Stromal cell of bone marrow (primary cell): ENCODE measurements around the gene ACR.
"Not testable (repeated sequence)": the region's sequence is repeated elsewhere in the genome, so short reads cannot be mapped to it uniquely, and the experiment has no call there.

Experiments
- DNase-seq: peaks from one replicate; pipeline ENCODE4 v3.0.0-alpha.2; 2012; ENCODE audit warnings: low read depth

Gene ACR

GRCh38 chr22:50732681-50733080 is 5.3 kb upstream of the ACR start:
- no peak for DNase-seq

DNA sequence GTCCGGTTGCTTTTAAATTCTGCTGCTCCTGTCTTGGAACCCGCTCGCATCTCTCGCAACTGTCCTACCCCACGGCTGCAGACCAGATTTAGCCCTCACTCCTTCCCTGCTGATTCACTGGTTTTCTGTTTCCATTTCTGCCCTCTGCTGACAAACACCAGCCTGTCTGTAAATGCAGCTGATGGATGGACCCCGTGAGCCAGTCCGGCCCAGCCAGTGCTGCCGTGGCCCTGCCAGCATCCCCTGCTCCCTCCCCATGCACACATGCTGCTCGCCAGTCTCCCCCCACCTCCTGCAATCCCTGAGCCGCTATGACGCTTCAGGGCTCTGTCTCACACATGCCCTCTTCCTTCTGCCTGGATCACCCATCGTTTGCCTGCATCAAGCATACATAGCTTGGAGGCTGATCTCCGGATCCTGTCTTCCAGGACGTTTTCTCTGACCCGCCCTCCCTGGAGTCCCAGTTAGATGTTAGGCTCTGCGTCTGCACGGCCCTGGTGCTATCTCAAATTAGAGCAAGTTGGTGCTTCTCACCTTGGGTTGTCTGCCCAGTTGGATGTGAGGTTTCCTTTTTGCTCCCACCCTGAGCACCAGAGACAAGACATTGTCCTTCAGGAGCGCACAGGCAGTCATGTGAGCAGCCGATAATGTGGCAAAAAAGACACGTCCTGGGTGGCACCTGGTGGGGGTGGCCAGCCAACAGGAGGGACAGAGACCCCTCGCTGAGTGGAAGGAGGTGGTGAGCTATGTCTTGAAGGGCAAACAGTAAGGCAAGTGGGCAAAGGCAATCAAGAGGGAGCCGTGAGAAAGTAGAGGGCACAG is 4.3 kb upstream of the ACR start:
- DNase-seq = peak; percentile 32

GRCh38 chr22:50734343-50734771 is 3.6 kb upstream of the ACR start:
- DNase-seq = no peak

GRCh38 chr22:50734986-50735738 is 2.8 kb upstream of the ACR start:
- no peak for DNase-seq

DNA sequence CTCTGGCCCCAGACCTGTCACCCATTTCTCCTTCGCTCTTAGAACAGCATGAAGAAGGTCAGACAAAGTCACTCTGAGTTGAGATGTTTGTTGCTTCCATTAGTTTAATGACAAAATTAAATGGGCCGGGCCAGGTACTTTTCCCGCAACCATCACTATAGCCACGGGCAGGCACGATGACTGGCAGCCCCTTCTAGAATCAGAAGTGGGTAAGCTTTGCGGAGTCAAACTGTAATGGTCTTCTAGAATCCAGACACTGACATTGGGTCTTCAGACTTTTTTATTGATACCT is 2.3 kb upstream of the ACR start:
- DNase-seq = no peak

GRCh38 chr22:50738649-50739227 is 734 bp downstream of the ACR start:
- no peak for DNase-seq

DNA sequence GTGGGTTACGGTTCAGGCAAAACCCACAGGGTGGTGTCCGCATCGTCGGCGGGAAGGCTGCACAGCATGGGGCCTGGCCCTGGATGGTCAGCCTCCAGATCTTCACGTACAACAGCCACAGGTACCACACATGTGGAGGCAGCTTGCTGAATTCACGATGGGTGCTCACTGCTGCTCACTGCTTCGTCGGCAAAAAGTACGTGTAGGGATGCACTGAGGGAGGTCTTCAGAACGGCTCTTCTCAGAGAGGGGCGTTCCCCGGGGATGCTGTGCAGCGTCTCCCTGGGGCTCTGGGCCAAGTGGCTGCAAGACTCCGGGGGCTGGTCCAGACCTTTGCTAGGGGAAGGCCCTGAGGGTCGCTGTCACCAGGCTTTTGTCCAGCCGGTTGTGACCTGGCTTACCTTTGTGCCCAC is 1.3 kb downstream of the ACR start:
- no peak for DNase-seq

DNA sequence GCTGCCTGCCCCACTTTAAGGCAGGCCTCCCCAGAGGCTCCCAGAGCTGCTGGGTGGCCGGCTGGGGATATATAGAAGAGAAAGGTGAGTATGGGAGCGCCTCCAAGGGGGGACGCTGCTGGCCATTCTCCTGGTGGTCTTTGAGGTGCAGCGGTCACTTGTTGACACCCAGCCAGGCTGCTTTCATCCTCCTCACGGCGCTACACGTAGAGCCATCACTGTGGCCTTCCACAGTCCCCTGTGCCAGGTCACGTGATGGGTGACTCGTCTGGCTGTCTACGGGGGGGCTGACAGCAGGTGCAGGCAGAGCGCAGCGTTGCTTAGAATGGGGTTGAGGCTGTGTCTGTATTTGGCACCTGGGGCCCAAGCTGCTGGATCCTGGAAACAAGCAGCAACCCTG is 1.9 kb downstream of the ACR start:
- DNase-seq = no peak

GRCh38 chr22:50740714-50741113 is 2.7 kb downstream of the ACR start:
- DNase-seq = not testable (repeated sequence)

DNA sequence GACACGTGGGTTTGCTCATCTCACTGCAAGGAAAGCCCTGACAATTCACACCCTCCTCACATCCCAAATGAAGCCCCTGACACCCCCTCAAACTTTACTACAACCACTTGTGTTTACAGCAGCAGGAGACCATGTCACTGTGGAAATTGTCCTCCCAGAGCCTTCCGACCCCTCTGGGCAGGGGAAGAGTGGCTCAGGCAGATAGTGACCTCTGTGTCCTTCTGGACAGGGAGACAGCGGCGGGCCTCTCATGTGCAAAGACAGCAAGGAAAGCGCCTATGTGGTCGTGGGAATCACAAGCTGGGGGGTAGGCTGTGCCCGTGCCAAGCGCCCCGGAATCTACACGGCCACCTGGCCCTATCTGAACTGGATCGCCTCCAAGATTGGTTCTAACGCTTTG is 6.4 kb downstream of the ACR start:
- DNase-seq = not testable (repeated sequence)

- not testable (repeated sequence) for DNase-seq
Measured at GRCh38 chr22:50747521-50747920, 9.5 kb downstream of the ACR start.

GRCh38 chr22:50748630-50749029 is 10.6 kb downstream of the ACR start:
- DNase-seq = not testable (repeated sequence)

- not testable (repeated sequence) for DNase-seq
Measured at GRCh38 chr22:50749302-50750074, 11.5 kb downstream of the ACR start.

- DNase-seq = not testable (repeated sequence)
Measured at GRCh38 chr22:50755251-50755650, 17.2 kb downstream of the ACR start.

GRCh38 chr22:50756406-50756805 is 18.4 kb downstream of the ACR start:
- not testable (repeated sequence) for DNase-seq

- DNase-seq = not testable (repeated sequence)
Measured at GRCh38 chr22:50756949-50757491, 19.0 kb downstream of the ACR start.

DNA sequence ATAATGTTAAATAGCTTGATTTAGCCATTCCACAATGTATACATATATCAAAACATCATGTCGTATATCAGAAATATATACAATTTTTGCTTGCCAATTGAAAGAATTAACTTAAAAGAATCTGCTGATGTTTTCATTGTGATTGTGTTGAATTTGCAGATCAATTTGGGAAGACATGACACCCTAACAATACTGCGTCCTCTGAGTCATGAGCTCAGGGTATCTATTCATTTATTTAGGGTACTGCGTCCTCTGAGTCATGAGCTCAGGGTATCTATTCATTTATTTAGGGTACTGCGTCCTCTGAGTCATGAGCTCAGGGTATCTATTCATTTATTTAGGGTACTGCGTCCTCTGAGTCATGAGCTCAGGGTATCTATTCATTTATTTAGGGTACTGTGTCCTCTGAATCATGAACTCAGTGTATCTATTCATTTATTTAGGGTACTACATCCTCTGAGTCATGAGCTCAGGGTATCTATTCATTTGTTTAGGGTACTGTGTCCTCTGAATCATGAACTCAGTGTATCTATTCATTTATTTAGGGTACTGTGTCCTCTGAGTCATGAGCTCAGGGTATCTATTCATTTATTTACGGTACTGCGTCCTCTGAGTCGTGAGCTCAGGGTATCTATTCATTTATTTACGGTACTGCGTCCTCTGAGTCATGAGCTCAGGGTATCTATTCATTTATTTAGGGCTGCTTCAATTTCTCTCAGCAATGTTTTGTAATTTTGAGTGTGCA is 21.8 kb downstream of the ACR start:
- DNase-seq = not testable (repeated sequence)

GRCh38 chr22:50761829-50762228 is 23.8 kb downstream of the ACR start:
- DNase-seq = not testable (repeated sequence)

DNA sequence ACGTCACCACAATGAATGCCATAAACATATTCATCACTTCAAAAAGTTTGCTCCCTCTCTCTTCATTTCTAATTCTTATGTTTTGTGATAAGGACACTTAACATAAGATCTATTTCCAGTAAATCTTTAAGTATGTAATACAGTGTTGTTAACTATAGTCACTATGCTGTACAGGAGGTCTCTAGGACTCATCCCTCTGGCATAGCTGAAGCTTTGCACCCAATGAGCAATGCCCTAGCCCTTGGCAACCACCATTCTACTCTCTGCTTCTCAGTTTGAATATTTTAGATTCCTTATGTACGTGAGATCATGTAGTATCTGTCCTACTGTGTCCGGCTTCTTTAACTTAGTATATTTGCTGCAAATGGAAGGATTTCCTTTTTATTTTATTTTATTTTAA is 26.3 kb downstream of the ACR start:
- not testable (repeated sequence) for DNase-seq

DNA sequence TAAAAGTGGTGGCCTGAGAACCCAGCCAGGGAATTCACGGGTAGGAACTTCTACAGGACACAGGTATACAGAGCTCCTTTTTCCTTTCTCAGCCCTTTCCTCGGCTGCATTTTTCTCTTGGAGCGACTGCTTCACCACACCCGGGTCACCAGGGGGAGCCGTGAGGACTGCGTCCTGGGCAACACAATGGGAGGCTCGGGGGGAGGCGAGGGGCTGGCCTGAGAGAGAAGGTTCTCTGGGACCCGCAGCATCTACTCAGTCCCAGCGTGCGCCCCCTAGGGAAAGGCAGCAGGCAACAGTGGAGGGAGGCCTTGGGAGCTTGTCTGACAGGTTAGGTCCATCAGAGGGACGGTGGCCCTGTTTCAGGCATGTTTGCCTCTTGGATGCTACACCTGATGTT is 37.1 kb downstream of the ACR start:
- DNase-seq = not testable (repeated sequence)

- not testable (repeated sequence) for DNase-seq
Measured at GRCh38 chr22:50777631-50778030, 39.6 kb downstream of the ACR start.
